GM21526 (cell line): ENCODE measurements around the gene NUDT4B.
"Not testable (repeated sequence)": the region's sequence is repeated elsewhere in the genome, so short reads cannot be mapped to it uniquely, and the experiment has no call there.

Experiments used
- ATAC-seq: cut with Tn5 transposase; IDR thresholded peaks from one replicate; pipeline ENCODE4 v1.9.1; 2021; ENCODE audit warnings: moderate library complexity; ENCODE audit not compliant: unreplicated experiment, low FRiP score

NUDT4B gene

GRCh38 chr1:148734311-148734662, 14.3 kb upstream of the NUDT4B start:
- peak; percentile 32 for ATAC-seq

DNA sequence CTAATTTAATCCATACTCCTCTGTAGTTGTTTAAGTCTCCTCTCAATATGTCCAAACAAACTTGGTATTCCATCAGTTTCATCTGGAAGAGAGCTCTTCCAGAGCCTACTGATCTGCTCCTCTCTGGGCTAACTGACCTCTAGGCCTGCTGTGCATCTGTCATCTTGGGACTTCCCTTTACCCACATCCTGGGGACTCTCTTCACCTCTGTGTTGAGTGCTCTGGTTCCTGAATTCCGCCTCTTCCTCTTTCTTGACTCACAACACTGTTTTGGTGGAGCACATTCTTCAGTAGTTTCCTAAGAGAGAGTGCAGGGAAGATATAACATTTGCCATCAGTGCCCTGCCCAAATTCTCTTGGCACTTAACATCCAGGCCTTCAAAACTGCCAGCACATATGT, 13.0 kb upstream of the NUDT4B start:
- ATAC-seq: not testable (repeated sequence)

DNA sequence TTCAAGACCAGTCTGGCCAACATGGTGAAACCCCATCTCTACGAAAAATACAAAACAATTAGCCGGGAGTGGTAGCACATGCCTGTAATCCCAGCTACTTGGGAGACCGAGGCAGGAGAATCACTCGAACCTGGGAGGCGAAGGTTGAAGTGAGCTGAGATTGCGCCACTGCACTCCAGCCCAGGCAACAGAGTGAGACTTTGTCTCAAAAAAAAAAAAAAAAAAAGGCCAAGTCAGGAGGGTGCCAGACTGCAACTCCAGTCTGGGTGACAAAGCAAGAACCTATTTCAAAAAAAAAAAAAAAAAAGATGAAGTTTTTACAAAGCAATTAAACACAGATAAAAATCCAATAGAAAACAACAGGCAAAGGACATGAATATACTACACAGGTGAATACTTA, 9.9 kb upstream of the NUDT4B start:
- not testable (repeated sequence) for ATAC-seq

DNA sequence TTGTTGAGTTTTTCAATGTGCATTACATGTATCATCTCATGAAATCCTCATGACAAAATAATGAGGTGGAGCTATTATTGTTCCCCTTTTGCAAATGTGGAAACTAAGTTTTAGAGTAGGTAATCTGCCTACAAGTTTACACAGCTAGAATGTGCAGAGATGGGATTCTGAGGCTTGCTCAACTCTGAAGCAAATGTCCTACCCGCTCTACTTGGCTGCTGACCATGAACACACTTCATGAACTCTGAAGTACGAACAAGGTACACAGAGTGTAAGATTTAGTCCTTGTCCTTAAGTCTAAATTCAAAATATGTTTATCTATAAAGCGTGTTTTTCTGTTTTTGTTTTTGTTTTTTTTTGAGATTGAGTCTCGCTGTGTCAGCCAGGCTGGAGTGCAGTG, 5.4 kb upstream of the NUDT4B start:
- not testable (repeated sequence) for ATAC-seq

DNA sequence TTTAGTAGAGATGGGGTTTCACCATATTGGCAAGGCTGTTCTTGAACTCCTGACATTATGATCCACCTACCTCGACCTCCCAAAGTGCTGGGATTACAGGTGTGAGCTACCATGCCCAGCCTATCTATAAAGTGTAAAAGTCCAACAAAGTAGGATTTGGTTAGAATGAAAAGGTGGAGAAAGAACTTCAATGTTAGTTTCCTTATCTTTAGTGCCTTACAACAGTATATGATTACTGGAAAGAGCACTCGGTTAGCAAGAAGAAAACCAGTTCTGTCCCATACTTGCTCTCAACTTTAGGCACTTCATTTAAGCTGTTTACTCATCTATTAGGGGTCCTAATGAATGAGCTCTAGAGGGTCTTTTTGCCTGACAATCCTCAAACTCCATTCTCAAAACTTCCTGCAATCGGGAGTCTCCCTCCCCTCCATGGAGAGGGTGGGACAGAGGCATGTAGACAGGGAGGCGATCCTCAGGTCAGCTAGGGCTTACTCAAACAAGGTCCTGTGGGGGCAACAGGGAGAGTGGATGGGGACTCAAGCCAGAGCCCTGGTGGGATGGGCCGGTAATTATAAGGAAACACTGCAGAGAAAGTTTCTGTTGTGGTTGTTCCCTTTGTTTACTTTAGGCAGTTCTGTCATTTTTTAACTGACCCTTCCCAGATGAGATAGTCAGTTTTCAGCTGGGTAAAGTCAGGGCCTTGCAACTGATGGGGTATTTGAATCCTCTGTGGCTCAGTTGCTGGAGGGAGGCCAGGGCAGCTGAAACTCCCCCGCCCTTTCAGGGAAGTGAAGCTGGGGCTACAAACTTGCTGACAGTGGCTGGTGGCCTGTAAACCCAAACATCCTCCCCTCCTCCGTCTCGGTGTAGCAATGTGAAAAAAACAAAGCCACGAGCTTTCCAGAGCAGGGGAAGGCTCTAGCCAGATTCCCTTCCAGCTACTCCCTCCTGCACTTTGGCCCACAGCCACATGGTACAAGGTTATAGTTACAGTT, 4.6 kb upstream of the NUDT4B start:
- ATAC-seq: not testable (repeated sequence)

DNA sequence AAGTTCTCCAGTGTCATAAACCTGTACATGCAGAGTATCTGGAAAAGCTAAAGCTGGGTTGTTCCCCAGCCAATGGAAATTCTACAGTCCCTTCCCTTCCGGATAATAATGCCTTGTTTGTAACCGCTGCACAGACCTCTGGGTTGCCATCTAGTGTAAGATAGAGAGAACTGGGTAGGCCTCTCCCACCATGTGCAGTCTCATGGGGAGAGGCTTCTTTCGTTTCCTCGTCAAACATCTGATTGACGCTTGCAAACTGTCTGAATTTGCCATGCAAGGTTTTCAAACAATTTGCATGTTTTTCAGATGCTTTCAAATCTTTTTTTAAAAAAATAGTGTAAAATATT, 734 bp downstream of the NUDT4B start:
- ATAC-seq: peak; percentile 89

DNA sequence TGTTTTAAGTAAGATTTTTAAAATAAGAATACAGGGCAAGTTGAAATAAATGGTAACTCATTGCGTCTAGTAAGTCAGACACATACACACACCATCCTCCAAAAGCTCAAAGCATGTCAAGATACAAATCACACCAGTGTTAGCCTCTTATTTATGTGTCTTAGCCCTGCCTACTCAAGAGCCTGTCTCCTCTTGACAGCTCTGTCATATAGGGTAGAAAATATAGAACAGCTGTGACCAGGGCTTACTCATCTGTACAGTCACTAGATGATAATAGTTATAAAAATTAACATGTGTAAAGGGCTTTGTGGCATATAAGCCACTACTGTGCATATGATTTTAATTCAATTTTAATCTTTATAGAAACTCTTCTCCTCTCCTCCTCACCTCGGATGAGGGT, 7.7 kb downstream of the NUDT4B start:
- not testable (repeated sequence) for ATAC-seq

GRCh38 chr1:148757446-148757845, 8.9 kb downstream of the NUDT4B start:
- not testable (repeated sequence) for ATAC-seq

DNA sequence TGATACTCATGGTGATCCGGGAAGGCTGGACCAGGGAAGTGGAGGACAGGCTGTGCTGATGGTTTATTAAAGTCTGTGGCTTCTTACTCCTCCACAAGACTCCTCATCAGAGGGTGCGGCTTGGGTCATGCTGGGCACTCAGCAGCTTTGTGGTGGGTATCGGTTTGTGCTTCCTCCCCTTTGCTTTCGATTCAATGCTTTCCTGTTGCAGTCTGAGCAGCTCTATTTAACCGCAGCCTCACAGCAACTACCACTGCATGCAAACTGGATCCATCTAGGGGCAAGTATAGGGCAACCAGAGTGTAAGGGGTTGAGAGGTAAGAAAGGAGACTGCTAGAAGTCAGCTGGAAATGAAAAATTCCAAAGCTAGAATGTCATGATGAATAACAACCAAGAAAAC, 9.8 kb downstream of the NUDT4B start:
- peak; percentile 92 for ATAC-seq

DNA sequence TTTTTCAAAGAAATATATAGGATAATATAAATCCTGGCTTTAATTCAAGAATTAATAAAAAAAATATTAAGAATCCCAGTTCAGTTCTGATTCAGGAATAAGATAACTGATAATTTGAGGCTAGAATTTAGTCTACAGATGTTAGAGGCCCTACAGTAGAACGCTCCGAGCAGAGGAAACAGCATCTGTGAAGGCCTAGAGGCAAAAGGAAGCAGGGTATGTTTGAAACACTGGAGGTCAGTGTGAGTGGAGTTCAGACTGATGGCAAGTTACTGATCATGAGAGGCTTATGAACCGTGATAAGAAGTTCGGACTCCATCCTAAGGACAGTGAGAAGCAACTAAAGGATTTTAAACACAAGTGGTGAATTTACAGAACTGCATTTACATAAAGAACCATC, 10.4 kb downstream of the NUDT4B start:
- ATAC-seq: not testable (repeated sequence)

GRCh38 chr1:148759749-148760148, 11.2 kb downstream of the NUDT4B start:
- ATAC-seq: not testable (repeated sequence)

GRCh38 chr1:148760206-148760605, 11.6 kb downstream of the NUDT4B start:
- not testable (repeated sequence) for ATAC-seq

DNA sequence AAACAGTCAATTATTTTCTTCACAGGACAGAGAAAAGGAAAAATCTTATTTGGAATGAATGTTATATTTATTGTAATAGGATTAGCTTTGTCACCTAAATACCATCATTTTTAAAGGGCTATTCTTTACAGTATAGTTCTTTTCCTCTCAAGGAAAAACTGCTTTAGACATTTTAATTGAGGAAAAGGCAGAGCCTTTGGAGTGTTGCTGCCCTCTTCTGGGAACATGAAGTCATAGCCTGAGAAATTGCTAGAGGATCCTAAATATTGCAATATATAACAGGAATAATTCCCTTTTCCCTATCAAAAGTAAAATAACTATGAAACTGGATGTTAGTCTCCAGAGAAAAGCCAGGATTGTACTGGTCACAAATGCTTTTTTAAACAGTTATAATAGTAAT, 12.8 kb downstream of the NUDT4B start:
- ATAC-seq: not testable (repeated sequence)

DNA sequence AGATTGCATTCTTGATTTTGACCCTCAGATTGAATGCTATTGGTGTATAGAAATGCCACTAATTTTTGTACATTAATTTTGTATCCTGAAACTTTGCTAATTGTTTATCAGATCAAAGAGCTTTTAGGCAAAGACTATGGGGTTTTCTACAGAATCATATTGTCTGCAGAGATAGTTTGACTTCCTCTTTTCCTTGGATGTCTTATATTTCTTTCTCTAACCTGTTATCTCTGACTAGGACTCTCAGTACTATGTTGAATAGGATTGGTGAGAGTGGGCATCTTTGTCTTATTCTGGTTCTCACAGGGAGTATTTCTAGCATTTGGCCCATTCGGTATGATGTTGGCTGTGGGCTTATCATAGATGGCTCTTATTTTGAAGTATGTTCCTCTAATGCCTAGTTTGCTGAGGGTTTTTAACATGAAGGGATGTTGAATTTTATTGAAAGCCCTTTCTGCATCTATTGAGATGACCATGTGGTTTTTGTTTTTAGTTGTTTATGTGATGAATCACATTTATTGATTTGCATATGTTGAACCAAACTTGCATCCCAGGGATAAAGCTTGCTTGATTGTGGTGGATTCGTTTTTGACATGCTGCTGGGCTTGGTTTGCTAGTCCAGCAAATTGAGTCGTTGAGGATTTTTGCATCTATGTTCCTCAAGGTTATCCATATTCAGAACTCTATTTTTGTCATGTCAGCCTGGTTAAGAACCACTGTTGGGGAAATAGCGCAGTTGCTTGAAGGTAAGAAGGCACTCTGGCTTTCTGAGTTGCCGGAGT, 16.9 kb downstream of the NUDT4B start:
- ATAC-seq: not testable (repeated sequence)

DNA sequence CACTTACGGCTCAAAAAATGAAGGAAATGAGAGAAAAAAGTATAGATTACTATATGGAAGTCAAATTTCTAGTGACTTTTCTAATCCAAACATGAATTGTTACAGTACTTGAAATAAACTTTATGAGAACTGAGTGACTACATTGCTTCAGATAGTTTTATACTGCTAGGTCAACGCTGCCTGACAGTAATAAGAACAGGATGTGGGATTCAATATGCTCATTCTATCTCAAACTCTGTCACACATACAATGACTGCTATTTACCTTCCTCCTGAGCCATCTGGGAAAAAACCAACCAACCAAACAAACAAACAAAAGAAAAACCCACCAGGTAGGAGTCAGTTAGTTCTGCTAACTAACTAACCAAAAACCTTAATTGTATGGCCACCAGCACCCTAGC, 20.0 kb downstream of the NUDT4B start:
- ATAC-seq: not testable (repeated sequence)

DNA sequence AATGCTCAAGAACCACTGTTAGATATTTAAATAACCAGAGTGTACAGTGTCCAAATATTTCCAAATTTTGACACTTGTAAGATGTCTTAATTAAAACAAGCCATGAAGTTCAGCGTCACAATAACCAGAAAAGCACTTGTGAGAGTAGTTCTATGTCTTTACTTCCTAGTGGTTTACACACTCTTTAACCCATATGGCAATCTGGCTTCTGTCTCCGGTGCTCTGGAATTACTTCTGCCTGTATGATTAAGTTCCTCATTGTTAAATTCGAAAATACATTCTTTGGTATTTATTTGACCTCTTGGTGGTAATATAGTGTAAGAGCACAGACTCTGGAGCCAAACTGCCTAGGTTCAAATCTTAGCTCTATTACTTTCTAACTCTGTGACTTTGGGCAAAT, 20.9 kb downstream of the NUDT4B start:
- ATAC-seq: not testable (repeated sequence)

- not testable (repeated sequence) for ATAC-seq
These were observed 25.1 kb downstream of the NUDT4B start for GRCh38 chr1:148773690-148774089.

GRCh38 chr1:148774102-148774501, 25.5 kb downstream of the NUDT4B start:
- not testable (repeated sequence) for ATAC-seq

DNA sequence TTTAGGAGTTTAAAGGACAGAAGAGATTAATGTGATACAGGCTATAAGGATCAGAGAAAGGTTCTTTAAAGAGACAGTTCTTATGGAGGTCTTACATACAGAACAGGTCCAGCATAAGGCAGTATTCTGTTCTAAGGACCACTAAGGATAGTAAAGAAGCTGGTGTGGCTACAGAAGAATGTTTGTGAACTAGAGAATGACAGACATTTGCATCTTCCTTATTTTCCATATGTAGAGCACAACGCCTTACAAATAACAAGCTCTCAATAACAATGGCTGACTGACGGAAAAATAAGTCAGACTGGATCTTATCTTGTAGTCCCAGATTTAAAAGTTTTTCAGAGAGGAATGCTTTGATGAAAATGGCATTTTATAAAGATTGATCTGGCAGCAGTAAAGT, 26.7 kb downstream of the NUDT4B start:
- ATAC-seq: not testable (repeated sequence)

- not testable (repeated sequence) for ATAC-seq
These were observed 29.1 kb downstream of the NUDT4B start for GRCh38 chr1:148777649-148778048.

- ATAC-seq: not testable (repeated sequence)
These were observed 31.8 kb downstream of the NUDT4B start for GRCh38 chr1:148780404-148780803.
